GM13976 (cell line): ENCODE measurements around the gene GABRG3.

Experiments
- DNase-seq: peaks from one replicate; pipeline ENCODE4 v3.0.0; 2012; ENCODE audit warnings: low spot score
- CTCF ChIP-seq: IDR thresholded peaks from 2 replicates; pipeline ENCODE4 v1.5.1; 2012; ENCODE audit warnings: borderline replicate concordance, mild to moderate bottlenecking; ENCODE audit not compliant: insufficient read depth; ENCODE audit errors: extremely low read depth, missing control alignments, control extremely low read depth
- in situ Hi-C: fragments of 300-500 bp; cut with MboI; formaldehyde crosslinking; loops from one replicate; pipeline ENCODE4 v1.12.0; 2022; ENCODE audit warnings: low sequenced_read_pairs, mixed read lengths, inconsistent platforms; ENCODE audit not compliant: unreplicated experiment

The GABRG3 gene

GRCh38 chr15:27260523-27260922 is 289.5 kb downstream of the GABRG3 start:
- in situ Hi-C loops: no loop called here
- TF ChIP-seq CTCF: no peak
- DNase-seq: no peak

DNA sequence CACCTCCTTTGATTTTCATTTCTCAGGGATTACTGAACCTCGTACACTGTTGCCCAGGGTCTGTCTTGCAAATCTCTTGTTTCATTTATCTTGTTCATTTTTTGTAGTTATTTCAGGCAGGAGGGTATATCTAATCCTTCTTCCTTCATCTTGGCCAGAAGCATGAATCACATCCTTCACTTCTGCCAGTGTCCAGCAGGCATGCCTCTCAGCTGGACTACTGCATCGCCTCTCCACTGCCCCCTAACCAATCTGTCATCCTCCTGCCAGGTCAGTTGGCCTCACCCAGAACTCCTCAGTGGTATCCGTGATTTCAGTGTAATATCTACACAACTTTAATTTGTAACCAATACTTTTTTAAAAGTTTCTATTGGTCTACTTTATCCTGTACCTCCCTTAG is 297.9 kb downstream of the GABRG3 start:
- DNase-seq: no peak
- in situ Hi-C loops: no loop called here
- no peak for TF ChIP-seq CTCF

DNA sequence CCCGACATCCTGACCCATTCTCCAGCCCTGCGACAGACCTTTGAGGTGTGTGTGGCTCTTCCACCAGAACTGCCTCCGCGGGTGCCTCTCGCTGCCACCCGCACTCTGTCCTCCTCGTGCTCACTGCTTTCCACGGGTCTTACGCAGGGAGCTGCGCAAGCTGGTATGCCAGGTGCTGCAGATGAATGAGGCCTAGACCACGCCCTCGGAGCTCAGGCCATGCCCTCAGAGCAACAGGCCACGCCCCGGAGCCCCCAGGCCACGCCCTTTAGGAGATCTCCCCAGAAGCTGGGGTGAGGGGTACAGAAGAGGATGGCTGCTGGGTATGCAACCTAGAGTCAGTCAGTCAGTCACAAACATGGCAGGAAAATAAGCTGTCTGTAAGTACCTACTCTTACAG is 300.3 kb downstream of the GABRG3 start:
- TF ChIP-seq CTCF: no peak
- DNase-seq: no peak
- in situ Hi-C loops: no loop called here

- no peak for TF ChIP-seq CTCF
- in situ Hi-C loops: no loop called here
- DNase-seq: no peak
These were observed 301.4 kb downstream of the GABRG3 start for GRCh38 chr15:27272427-27272826.

GRCh38 chr15:27273506-27273905 is 302.5 kb downstream of the GABRG3 start:
- in situ Hi-C loops: no loop called here
- DNase-seq: no peak
- no peak for TF ChIP-seq CTCF

- no peak for TF ChIP-seq CTCF
- in situ Hi-C loops: no loop called here
- no peak for DNase-seq
These were observed 307.8 kb downstream of the GABRG3 start for GRCh38 chr15:27278761-27279160.

DNA sequence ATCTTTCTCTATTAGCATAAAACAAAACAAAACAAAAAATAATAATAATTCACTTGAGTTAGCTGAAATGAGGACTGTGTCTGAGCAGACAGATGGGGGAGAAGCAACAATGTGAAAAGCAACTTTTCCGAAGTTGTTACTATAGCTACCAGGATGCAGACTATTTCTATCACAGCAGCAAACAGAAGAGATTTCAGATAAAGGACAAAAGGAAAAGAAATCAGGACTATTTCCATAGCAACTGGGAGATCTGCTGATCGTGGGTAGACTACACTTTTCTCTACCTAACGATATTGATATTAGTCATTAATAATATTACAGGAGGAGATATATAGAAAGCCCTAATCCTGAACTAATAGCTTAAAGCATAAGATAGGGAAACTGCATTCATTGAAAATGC is 321.7 kb downstream of the GABRG3 start:
- no peak for DNase-seq
- TF ChIP-seq CTCF: no peak
- in situ Hi-C loops: no loop called here
